GM19324 (cell line): Measurements from ENCODE around the gene NR4A1.
"Not testable (repeated sequence)": the region's sequence is repeated elsewhere in the genome, so short reads cannot be mapped to it uniquely, and the experiment has no call there.

Source experiments
- ATAC-seq: cut with Tn5 transposase; IDR thresholded peaks from one replicate; pipeline ENCODE4 v1.9.1; 2021; ENCODE audit warnings: mild to moderate bottlenecking, moderate library complexity; ENCODE audit not compliant: unreplicated experiment, low FRiP score

The NR4A1 gene

GRCh38 chr12:52089491-52089890 lies 38.2 kb downstream of the NR4A1 start:
- ATAC-seq = no peak

- no peak for ATAC-seq
These were observed 39.0 kb downstream of the NR4A1 start for GRCh38 chr12:52090291-52090690.

GRCh38 chr12:52091061-52091460 lies 39.8 kb downstream of the NR4A1 start:
- no peak for ATAC-seq

DNA sequence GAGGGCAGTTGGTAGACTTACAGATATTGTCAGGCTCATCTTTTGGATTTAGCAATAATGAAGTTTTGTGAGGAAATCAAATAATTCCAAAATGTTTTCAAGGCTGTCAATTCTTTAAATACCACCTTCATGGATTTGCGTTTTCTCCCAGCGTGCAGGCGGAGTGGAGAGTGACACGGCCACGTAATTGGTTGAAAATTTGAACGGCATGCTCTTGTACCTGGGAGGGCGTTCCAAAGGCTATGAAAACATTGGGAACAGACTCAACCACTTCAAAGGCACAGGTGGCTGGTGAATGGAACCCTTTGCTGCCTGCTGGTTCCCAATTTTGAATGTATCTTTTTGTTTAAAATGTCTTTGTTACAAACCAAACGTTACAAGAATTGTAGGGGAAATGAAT lies 40.6 kb downstream of the NR4A1 start:
- ATAC-seq = no peak

GRCh38 chr12:52093346-52093745 lies 42.1 kb downstream of the NR4A1 start:
- no peak for ATAC-seq

- no peak for ATAC-seq
These were observed 45.2 kb downstream of the NR4A1 start for GRCh38 chr12:52096332-52097044.

- ATAC-seq = no peak
These were observed 45.9 kb downstream of the NR4A1 start for GRCh38 chr12:52097045-52097666.

DNA sequence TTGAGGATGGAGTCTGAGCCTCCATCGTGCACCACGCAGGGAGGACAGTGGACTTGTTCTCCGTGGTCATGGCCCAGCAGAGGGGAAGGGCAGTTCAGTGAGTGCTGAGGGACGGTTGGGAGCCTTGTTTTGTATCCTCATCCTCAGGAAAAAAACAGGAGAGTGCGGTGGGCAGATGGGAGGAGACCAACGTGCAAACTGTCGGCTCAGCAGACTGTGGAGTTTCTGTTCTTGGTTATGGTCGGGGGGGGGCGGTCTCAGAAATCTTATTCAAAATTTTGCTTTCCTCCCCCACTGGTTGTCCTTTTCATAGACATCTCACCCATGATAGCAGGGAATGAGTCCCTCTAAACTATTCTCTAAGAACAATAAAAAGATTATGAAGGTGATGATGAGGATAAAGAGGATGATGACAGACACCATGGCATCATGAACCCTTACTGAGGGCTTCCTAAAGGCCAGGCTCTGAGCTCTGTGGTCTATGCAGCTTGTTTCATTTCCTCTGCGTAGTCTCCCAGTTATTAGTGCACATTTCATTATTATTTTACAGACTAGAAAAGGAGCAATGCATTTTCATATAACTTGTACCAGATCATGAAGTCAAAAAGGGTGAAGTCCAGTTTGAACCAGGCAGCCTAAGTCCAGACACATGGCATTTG lies 53.3 kb downstream of the NR4A1 start:
- not testable (repeated sequence) for ATAC-seq
